ENCODE results near the gene TRAPPC3.

DNA sequence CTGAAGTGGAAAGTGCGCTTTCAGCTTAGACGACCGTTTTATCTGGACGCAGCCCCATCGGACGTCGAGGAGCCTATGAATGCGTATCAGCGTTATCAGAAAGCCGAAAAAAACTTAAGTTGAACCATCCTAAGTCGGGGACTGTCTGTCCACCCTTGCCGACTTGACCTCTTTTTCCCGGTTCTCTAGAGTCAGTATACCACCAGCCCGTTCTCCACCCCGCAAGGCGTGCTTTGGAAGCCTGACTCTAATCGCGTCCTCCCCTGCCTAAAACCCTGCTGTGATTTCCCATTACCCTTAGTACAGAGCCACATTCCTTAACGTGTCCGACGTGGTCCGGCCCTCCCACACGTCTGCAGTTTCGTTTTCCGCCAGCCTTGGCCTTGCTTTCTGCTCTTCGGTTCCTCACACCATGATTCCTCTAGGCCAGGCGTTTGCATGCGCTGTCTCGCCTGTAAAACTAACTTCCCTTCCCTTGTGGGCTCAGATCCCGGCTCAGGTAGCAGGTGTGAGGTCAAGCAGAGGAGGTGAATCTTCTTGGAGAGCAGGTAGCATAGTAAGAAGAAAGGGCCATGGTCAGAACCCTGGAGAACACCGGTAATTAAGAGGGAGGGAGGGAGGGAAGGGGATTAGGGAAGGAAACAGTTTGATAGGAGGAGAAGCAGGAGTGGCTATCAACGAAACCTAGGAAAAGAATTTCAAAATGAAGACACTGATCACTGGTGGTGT lies 59.7 kb downstream of the TRAPPC3 start:
- no peak for TF ChIP-seq ZNF529 (tag by site-specific recombination; IDR thresholded peaks at IDR 0.05; ENCODE audit: insufficient replicate concordance)
- no peak for TF ChIP-seq ZNF121 (tag by site-specific recombination; IDR thresholded peaks at IDR 0.05)
- TF ChIP-seq, protein P1, sequence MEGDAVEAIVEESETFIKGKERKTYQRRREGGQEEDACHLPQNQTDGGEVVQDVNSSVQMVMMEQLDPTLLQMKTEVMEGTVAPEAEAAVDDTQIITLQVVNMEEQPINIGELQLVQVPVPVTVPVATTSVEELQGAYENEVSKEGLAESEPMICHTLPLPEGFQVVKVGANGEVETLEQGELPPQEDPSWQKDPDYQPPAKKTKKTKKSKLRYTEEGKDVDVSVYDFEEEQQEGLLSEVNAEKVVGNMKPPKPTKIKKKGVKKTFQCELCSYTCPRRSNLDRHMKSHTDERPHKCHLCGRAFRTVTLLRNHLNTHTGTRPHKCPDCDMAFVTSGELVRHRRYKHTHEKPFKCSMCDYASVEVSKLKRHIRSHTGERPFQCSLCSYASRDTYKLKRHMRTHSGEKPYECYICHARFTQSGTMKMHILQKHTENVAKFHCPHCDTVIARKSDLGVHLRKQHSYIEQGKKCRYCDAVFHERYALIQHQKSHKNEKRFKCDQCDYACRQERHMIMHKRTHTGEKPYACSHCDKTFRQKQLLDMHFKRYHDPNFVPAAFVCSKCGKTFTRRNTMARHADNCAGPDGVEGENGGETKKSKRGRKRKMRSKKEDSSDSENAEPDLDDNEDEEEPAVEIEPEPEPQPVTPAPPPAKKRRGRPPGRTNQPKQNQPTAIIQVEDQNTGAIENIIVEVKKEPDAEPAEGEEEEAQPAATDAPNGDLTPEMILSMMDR (tag by site-specific recombination; IDR thresholded peaks at IDR 0.05): no peak
- TF ChIP-seq, protein P2, sequence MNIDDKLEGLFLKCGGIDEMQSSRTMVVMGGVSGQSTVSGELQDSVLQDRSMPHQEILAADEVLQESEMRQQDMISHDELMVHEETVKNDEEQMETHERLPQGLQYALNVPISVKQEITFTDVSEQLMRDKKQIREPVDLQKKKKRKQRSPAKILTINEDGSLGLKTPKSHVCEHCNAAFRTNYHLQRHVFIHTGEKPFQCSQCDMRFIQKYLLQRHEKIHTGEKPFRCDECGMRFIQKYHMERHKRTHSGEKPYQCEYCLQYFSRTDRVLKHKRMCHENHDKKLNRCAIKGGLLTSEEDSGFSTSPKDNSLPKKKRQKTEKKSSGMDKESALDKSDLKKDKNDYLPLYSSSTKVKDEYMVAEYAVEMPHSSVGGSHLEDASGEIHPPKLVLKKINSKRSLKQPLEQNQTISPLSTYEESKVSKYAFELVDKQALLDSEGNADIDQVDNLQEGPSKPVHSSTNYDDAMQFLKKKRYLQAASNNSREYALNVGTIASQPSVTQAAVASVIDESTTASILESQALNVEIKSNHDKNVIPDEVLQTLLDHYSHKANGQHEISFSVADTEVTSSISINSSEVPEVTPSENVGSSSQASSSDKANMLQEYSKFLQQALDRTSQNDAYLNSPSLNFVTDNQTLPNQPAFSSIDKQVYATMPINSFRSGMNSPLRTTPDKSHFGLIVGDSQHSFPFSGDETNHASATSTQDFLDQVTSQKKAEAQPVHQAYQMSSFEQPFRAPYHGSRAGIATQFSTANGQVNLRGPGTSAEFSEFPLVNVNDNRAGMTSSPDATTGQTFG (tag by site-specific recombination; IDR thresholded peaks at IDR 0.05; ENCODE audit: borderline replicate concordance): no peak
- TF ChIP-seq ZNF549 (tag by site-specific recombination; IDR thresholded peaks at IDR 0.05): no peak
- no peak for TF ChIP-seq ZNF302 (tag by site-specific recombination; IDR thresholded peaks at IDR 0.05; ENCODE audit: low read depth)
- TF ChIP-seq ZNF138 (tag by site-specific recombination; IDR thresholded peaks at IDR 0.05; ENCODE audit: borderline replicate concordance): no peak
- no peak for TF ChIP-seq ZNF707 (tag by site-specific recombination; IDR thresholded peaks at IDR 0.05)
- no peak for TF ChIP-seq ZBTB1 (tag by site-specific recombination; IDR thresholded peaks at IDR 0.05)
- no peak for TF ChIP-seq ZNF341 (tag by site-specific recombination; IDR thresholded peaks at IDR 0.05; ENCODE audit: low read depth)
- TF ChIP-seq ZNF394 (tag by site-specific recombination; IDR thresholded peaks at IDR 0.05; ENCODE audit: borderline replicate concordance): no peak
- TF ChIP-seq ZFP41 (tag by site-specific recombination; IDR thresholded peaks at IDR 0.05; ENCODE audit: borderline replicate concordance): no peak
- no peak for TF ChIP-seq ZNF416 (tag by site-specific recombination; IDR thresholded peaks at IDR 0.05)
